HS-5 (cell line): Measurements from ENCODE around the gene AACS.

Experiments used
- DNase-seq: peaks from one replicate; pipeline ENCODE4 v3.0.0-alpha.2; 2012; ENCODE audit warnings: low read depth

Gene AACS

GRCh38 chr12:125185740-125186470, 120.7 kb downstream of the AACS start, which contains the start of gene TMEM132B:
Gene TMEM132B (plus strand): TSS chr12:125186386.
- DNase-seq: no peak

- no peak for DNase-seq
These were observed 121.4 kb downstream of the AACS start for GRCh38 chr12:125186471-125187147.

- DNase-seq: no peak
These were observed 122.0 kb downstream of the AACS start for GRCh38 chr12:125187148-125187745.

GRCh38 chr12:125187780-125188741, 122.8 kb downstream of the AACS start:
- DNase-seq: no peak

- no peak for DNase-seq
These were observed 123.8 kb downstream of the AACS start for GRCh38 chr12:125189015-125189414.

GRCh38 chr12:125189502-125189901, 124.3 kb downstream of the AACS start:
- DNase-seq: no peak

- DNase-seq: no peak
These were observed 126.3 kb downstream of the AACS start for GRCh38 chr12:125191361-125192087.

- DNase-seq: no peak
These were observed 127.5 kb downstream of the AACS start for GRCh38 chr12:125192690-125193221.
